ENCODE data around the gene FBXO5. TPM values are rescaled to one million over a fixed set of nuclear protein-coding genes. Genes with fewer than 3 reads are reported as not detected.

Gene FBXO5
- total RNA-seq, 1 donor from 2014 or later, result 13.3 TPM

GRCh38 chr6:152946995-152947394, 35.8 kb downstream of the FBXO5 start:
- DNase-seq (no peak), ATAC-seq (ENCODE audit: low read depth) (no peak)
- Mint-ChIP-seq H3K4me3 (no peak overlapping the region), H3K36me3 (ENCODE audit: low read depth) (no peaks in the 10 kb centered on the region), H3K9me3 (no peaks in the 10 kb centered on the region), H3K27me3 (peaks cover 18% of the 10 kb centered on the region), H3K27ac (no peak overlapping the region), H3K4me1 (peaks cover 6% of the 10 kb centered on the region)
- ChIA-PET POLR2A (no interaction called here), CTCF (interaction anchor here (0.9 kb wide), 1 partner anchor 84 kb away, joined by 3 read pairs; no protein-coding TSS in a partner anchor)
- intact Hi-C loops (cut with micrococcal nuclease), result no loop called here
- no peak for TF ChIP-seq CTCF (IDR thresholded peaks at IDR 0.05)

GRCh38 chr6:152946484-152946883, 36.4 kb downstream of the FBXO5 start:
- Mint-ChIP-seq H3K36me3 (ENCODE audit: low read depth) (no peaks in the 10 kb centered on the region), H3K4me3 (no peak overlapping the region), H3K27me3 (peaks cover 18% of the 10 kb centered on the region), H3K4me1 (peaks cover 6% of the 10 kb centered on the region), H3K27ac (no peak overlapping the region), H3K9me3 (no peaks in the 10 kb centered on the region)
- ChIA-PET CTCF (interaction anchor here (0.9 kb wide), 1 partner anchor 83 kb away, joined by 3 read pairs; no protein-coding TSS in a partner anchor), POLR2A (no interaction called here)
- DNase-seq, result no peak
- ATAC-seq (ENCODE audit: low read depth), result no peak
- intact Hi-C loops (cut with micrococcal nuclease), result no loop called here
- TF ChIP-seq CTCF (IDR thresholded peaks at IDR 0.05), result no peak

DNA sequence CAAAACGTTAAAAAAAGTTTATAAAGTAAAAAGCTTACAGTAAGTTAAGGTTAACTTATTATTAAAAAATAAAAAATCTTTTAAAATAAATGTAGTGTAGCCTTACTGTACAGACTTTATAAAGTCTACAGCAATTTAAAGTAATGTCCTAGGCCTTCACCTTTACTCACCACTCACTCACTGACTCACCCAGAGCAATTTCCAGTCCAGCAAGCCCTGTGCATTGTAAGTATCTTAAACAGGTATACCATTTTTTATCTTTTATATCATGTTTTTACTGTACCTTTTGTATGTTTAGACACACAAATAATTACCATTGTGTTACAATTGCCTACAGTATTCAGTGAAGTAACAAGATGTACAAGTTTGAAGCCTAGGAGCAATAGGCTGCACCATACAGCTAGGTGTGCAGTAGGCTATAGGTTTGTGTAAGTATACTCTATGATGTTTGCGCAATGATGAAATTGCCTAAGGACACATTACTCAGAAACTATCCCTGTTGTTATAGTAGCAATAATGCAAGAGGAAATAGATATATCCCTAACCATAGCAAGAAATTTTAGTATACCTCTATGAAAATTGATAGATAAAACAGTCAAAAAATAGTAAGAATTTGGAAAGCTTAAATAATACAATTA, 39.5 kb downstream of the FBXO5 start:
- POLR2A ChIA-PET, result no interaction called here
- intact Hi-C loops (cut with micrococcal nuclease), result no loop called here

GRCh38 chr6:152942319-152942869, 40.4 kb downstream of the FBXO5 start:
- no peak for DNase-seq
- CTCF ChIA-PET, result interaction anchor here (1.1 to 1.3 kb wide), 2 partner anchors 9 to 19 kb away, joined by 3 to 6 read pairs; no protein-coding TSS in a partner anchor
- no peak for TF ChIP-seq CTCF (IDR thresholded peaks at IDR 0.05)
- no peak for ATAC-seq (ENCODE audit: low read depth)
- Mint-ChIP-seq H3K27ac (no peak overlapping the region), H3K4me1 (no peaks in the 10 kb centered on the region), H3K36me3 (ENCODE audit: low read depth) (no peaks in the 10 kb centered on the region), H3K4me3 (no peak overlapping the region), H3K27me3 (peaks cover 22% of the 10 kb centered on the region), H3K9me3 (no peaks in the 10 kb centered on the region)
- POLR2A ChIA-PET, result no interaction called here
- intact Hi-C loops (cut with micrococcal nuclease), result no loop called here

More for the DNA sequence above, 39.5 kb downstream of the FBXO5 start:
- CTCF ChIA-PET, result interaction anchor here (1.2 kb wide), 1 partner anchor 38 kb away, joined by 3 read pairs; no protein-coding TSS in a partner anchor
- Mint-ChIP-seq H3K9me3 (no peaks in the 10 kb centered on the region), H3K4me3 (no peak overlapping the region), H3K36me3 (ENCODE audit: low read depth) (no peaks in the 10 kb centered on the region), H3K4me1 (peaks cover 6% of the 10 kb centered on the region), H3K27ac (no peak overlapping the region), H3K27me3 (peaks cover 21% of the 10 kb centered on the region)
- no peak for TF ChIP-seq CTCF (IDR thresholded peaks at IDR 0.05)
- DNase-seq (no peak), ATAC-seq (ENCODE audit: low read depth) (no peak)

DNA sequence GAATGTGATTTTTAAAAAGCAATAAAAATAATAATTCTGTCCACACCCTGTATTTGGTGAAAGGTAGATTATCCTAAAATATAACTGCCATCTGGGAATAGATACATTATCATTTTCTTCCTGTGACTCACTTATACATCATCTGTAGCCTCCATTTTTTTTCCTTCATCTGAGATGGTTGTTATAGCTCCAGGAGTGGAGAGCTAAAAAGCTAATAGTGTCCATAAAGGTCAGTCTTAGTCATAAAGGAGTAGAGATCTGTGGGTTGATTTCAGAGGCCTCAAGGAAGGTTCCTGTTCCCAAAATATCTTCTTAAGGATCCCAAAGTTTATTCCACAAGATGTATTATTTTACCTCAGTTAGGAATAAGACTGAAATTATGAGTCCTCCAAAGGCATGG, 41.1 kb downstream of the FBXO5 start:
- Mint-ChIP-seq H3K4me1 (no peaks in the 10 kb centered on the region), H3K4me3 (no peak overlapping the region), H3K9me3 (no peaks in the 10 kb centered on the region), H3K27me3 (peaks cover 24% of the 10 kb centered on the region), H3K27ac (no peak overlapping the region), H3K36me3 (ENCODE audit: low read depth) (no peaks in the 10 kb centered on the region)
- TF ChIP-seq CTCF (IDR thresholded peaks at IDR 0.05), result no peak
- no peak for ATAC-seq (ENCODE audit: low read depth)
- intact Hi-C loops (cut with micrococcal nuclease), result no loop called here
- ChIA-PET CTCF (interaction anchor here (1.1 to 1.3 kb wide), 2 partner anchors 9 to 20 kb away, joined by 3 to 6 read pairs; no protein-coding TSS in a partner anchor), POLR2A (no interaction called here)
- no peak for DNase-seq
